ENCODE results near the gene CNIH1.
"Not testable (repeated sequence)": the region's sequence is repeated elsewhere in the genome, so short reads cannot be mapped to it uniquely, and the experiment has no call there.

Gene CNIH1

GRCh38 chr14:54425537-54426274, 15.5 kb downstream of the CNIH1 start:
- DNase-seq, result no peak

- DNase-seq, result no peak
Observed at GRCh38 chr14:54425068-54425467, 16.1 kb downstream of the CNIH1 start.

- DNase-seq, result no peak
Observed at GRCh38 chr14:54424479-54424901, 16.7 kb downstream of the CNIH1 start.

- DNase-seq, result no peak
Observed at GRCh38 chr14:54423991-54424390, 17.2 kb downstream of the CNIH1 start.

GRCh38 chr14:54420478-54421142, 20.6 kb downstream of the CNIH1 start:
- DNase-seq, result no peak

GRCh38 chr14:54411371-54411770, 29.8 kb downstream of the CNIH1 start:
- DNase-seq, result no peak

GRCh38 chr14:54410215-54410614, 31.0 kb downstream of the CNIH1 start:
- DNase-seq, result no peak

GRCh38 chr14:54403401-54404005, 37.7 kb downstream of the CNIH1 start:
- not testable (repeated sequence) for DNase-seq

- no peak for DNase-seq
Observed at GRCh38 chr14:54399560-54399959, 41.6 kb downstream of the CNIH1 start.

- DNase-seq, result peak; percentile 99
Observed at GRCh38 chr14:54396493-54397335, 44.5 kb downstream of the CNIH1 start, which contains the start of gene CDKN3. Gene CDKN3, plus strand, starts transcription at chr14:54397007. Its CDS starts 62 bp downstream, at chr14:54397069.

- no peak for DNase-seq
Observed at GRCh38 chr14:54396183-54396492, 45.0 kb downstream of the CNIH1 start.

- DNase-seq, result no peak
Observed at GRCh38 chr14:54395716-54396115, 45.5 kb downstream of the CNIH1 start.

GRCh38 chr14:54395284-54395683, 45.9 kb downstream of the CNIH1 start:
- no peak for DNase-seq

GRCh38 chr14:54394596-54394995, 46.6 kb downstream of the CNIH1 start:
- DNase-seq, result no peak

- not testable (repeated sequence) for DNase-seq
Observed at GRCh38 chr14:54392986-54393884, 47.9 kb downstream of the CNIH1 start.

- no peak for DNase-seq
Observed at GRCh38 chr14:54392131-54392859, 48.9 kb downstream of the CNIH1 start.

- no peak for DNase-seq
Observed at GRCh38 chr14:54387328-54387727, 53.8 kb downstream of the CNIH1 start.

- no peak for DNase-seq
Observed at GRCh38 chr14:54385556-54385955, 55.6 kb downstream of the CNIH1 start.

- DNase-seq, result no peak
Observed at GRCh38 chr14:54383835-54384234, 57.3 kb downstream of the CNIH1 start.

GRCh38 chr14:54381821-54382220, 59.4 kb downstream of the CNIH1 start:
- no peak for DNase-seq

GRCh38 chr14:54380558-54380957, 60.6 kb downstream of the CNIH1 start:
- not testable (repeated sequence) for DNase-seq

Measured in DMS 273 treated with DMSO at 0.1 percent for 48 hours (cell line).